A673 (cell line): Measurements from ENCODE around the gene RALA. TPM values are rescaled to one million over a fixed set of nuclear protein-coding genes. Genes with fewer than 3 reads are reported as not detected.

Experiments
- BruUV-seq: library from RNA; stranded (reverse); fragments of 400-500 nt; replicated peaks from 2 replicates; lab custom pipeline; 2021; lab: Mats Ljungman, UMichigan
- CTCF ChIA-PET: fragments of 300-600 bp; sonication (Branson Sonifier 250); formaldehyde crosslinking; loops from one replicate; lab custom pipeline; 2022; ENCODE audit warnings: antibody characterized with exemption; lab: Charles Lee
- POLR2A ChIA-PET: fragments of 300-600 bp; sonication (Branson Sonifier 250); formaldehyde crosslinking; loops from one replicate; lab custom pipeline; 2022; ENCODE audit warnings: antibody characterized with exemption; ENCODE audit not compliant: low non-redundant PET; lab: Charles Lee
- DNase-seq: peaks from one replicate; pipeline ENCODE4 v3.0.0-alpha.2; 2015; ENCODE audit warnings: low spot score
- H3K27ac ChIP-seq: fragments of 200-600 bp; sonication (generic); 2 replicates; pipeline ENCODE4 v1.5.1; 2016; ENCODE audit warnings: mixed run types, low read depth, mild to moderate bottlenecking, mixed read lengths, antibody characterized with exemption, low read length; ENCODE audit not compliant: poor library complexity, severe bottlenecking
- H3K27me3 ChIP-seq: fragments of 200-600 bp; sonication (generic); replicated peaks from 2 replicates; pipeline ENCODE4 v1.6.1; 2017; ENCODE audit warnings: mixed run types, low read depth, mild to moderate bottlenecking, mixed read lengths, antibody characterized with exemption, low read length; ENCODE audit not compliant: insufficient read depth, poor library complexity
- H3K36me3 ChIP-seq: fragments of 200-600 bp; sonication (generic); 2 replicates; pipeline ENCODE4 v1.6.1; 2016; ENCODE audit warnings: mixed run types, mild to moderate bottlenecking, mixed read lengths, antibody characterized with exemption, low read length; ENCODE audit not compliant: insufficient read depth, poor library complexity, severe bottlenecking
- H3K4me1 ChIP-seq: fragments of 200-600 bp; sonication (generic); 2 replicates; pipeline ENCODE4 v1.6.1; 2017; ENCODE audit warnings: mixed run types, mild to moderate bottlenecking, mixed read lengths, antibody characterized with exemption, low read length; ENCODE audit not compliant: insufficient read depth, poor library complexity, severe bottlenecking
- H3K4me3 ChIP-seq: fragments of 200-600 bp; sonication (generic); 2 replicates; pipeline ENCODE4 v1.5.1; 2016; ENCODE audit warnings: low read depth, mixed run types, mild to moderate bottlenecking, mixed read lengths, low read length; ENCODE audit not compliant: poor library complexity, severe bottlenecking
- H3K9me3 ChIP-seq: fragments of 200-600 bp; sonication (generic); 2 replicates; pipeline ENCODE4 v1.6.1; 2016; ENCODE audit warnings: mixed run types, low read depth, mild to moderate bottlenecking, mixed read lengths, antibody characterized with exemption, low read length; ENCODE audit not compliant: poor library complexity, severe bottlenecking
- CTCF ChIP-seq: fragments of 300-800, 200-600 bp; sonication (generic); conservative IDR thresholded peaks from 2 replicates; pipeline ENCODE4 v1.5.1; 2017; ENCODE audit warnings: low read depth, mild to moderate bottlenecking, antibody characterized with exemption, low read length, moderate library complexity, mixed read lengths
- EZH2 ChIP-seq: fragments of 200-600 bp; sonication (generic); IDR thresholded peaks from 2 replicates; pipeline ENCODE4 v1.6.1; 2017; ENCODE audit warnings: borderline replicate concordance, low read depth, mild to moderate bottlenecking, mixed read lengths, antibody characterized with exemption, low read length; ENCODE audit not compliant: poor library complexity, severe bottlenecking
- intact Hi-C: fragments of 100-400 bp; cut with micrococcal nuclease; formaldehyde crosslinking; loops from one replicate; pipeline ENCODE4 v1.10.0; 2022; ENCODE audit not compliant: unreplicated experiment
- total RNA-seq: library from RNA; stranded (reverse); gene quantifications from 2 replicates; pipeline ENCODE4 v1.2.3, GENCODE V29; 2021

RALA gene
- total RNA-seq, 1 experiment from 2014 or later: 33.9 TPM

- Histone ChIP-seq H3K4me1 (peaks cover 19% of the 10 kb centered on the region), H3K27me3 (no peaks in the 10 kb centered on the region), H3K36me3 (no peaks in the 10 kb centered on the region), H3K9me3 (no peaks in the 10 kb centered on the region), H3K27ac (no peak overlapping the region), H3K4me3 (no peak overlapping the region)
- ChIA-PET POLR2A (no interaction called here), CTCF (no interaction called here)
- no TSS peak for BruUV-seq
- TF ChIP-seq EZH2 (no peak), CTCF (no peak)
- intact Hi-C loops: no loop called here
- DNase-seq: no peak
Observed at GRCh38 chr7:39673868-39674267, 50.5 kb downstream of the RALA start.

GRCh38 chr7:39674406-39674805 lies 51.0 kb downstream of the RALA start:
- no peak for DNase-seq
- no TSS peak for BruUV-seq
- intact Hi-C loops: no loop called here

GRCh38 chr7:39676346-39676745 lies 53.0 kb downstream of the RALA start:
- Histone ChIP-seq H3K27me3 (no peaks in the 10 kb centered on the region), H3K4me1 (peaks cover 13% of the 10 kb centered on the region), H3K36me3 (no peaks in the 10 kb centered on the region), H3K4me3 (no peak overlapping the region), H3K9me3 (no peaks in the 10 kb centered on the region), H3K27ac (no peak overlapping the region)
- no peak for DNase-seq
- POLR2A ChIA-PET: no interaction called here
- intact Hi-C loops: no loop called here
- BruUV-seq: no TSS peak
- CTCF ChIA-PET: no interaction called here
- TF ChIP-seq CTCF (no peak), EZH2 (no peak)

More at GRCh38 chr7:39674406-39674805, 51.0 kb downstream of the RALA start:
- Histone ChIP-seq H3K4me1 (peaks cover 19% of the 10 kb centered on the region), H3K36me3 (no peaks in the 10 kb centered on the region), H3K27ac (no peak overlapping the region), H3K4me3 (no peak overlapping the region), H3K9me3 (no peaks in the 10 kb centered on the region), H3K27me3 (no peaks in the 10 kb centered on the region)
- TF ChIP-seq CTCF (no peak), EZH2 (no peak)
- CTCF ChIA-PET: no interaction called here
- POLR2A ChIA-PET: no interaction called here
